Measurements from ENCODE around the gene BEGAIN.

Gene BEGAIN

GRCh38 chr14:100577986-100578431, 9.2 kb downstream of the BEGAIN start:
- Histone ChIP-seq H3F3A (ENCODE audit: control insufficient read depth, insufficient read depth) (no peaks in the 10 kb centered on the region), H3K4me2 (ENCODE audit: low read length) (no peak overlapping the region), H3K79me2 (ENCODE audit: control insufficient read depth, low read length) (no peaks in the 10 kb centered on the region), H3K9me2 (replicated peaks; ENCODE audit: control insufficient read depth, low read length) (no peaks in the 10 kb centered on the region), H4K20me1 (ENCODE audit: control insufficient read depth, insufficient read depth, low read depth, low read length) (no peaks in the 10 kb centered on the region), H3K27me3 (ENCODE audit: control insufficient read depth, low read length) (no peaks in the 10 kb centered on the region), H3K4me3 (ENCODE audit: low read length) (no peak overlapping the region), H3K9me3 (ENCODE audit: control insufficient read depth, insufficient read depth, low read length) (no peaks in the 10 kb centered on the region), H3K4me1 (ENCODE audit: control insufficient read depth, low read length) (no peaks in the 10 kb centered on the region), H3K27ac (ENCODE audit: low read depth, low read length) (no peak overlapping the region), H3K36me3 (ENCODE audit: control insufficient read depth, low read length) (no peaks in the 10 kb centered on the region)
- TF ChIP-seq CTCF (IDR thresholded peaks at IDR 0.05; ENCODE audit: low read depth, low read length, poor library complexity, severe bottlenecking), result no peak
- no peak for TF ChIP-seq EZH2phosphoT487 (IDR thresholded peaks at IDR 0.05; ENCODE audit: borderline replicate concordance, low read length)

GRCh38 chr14:100577321-100577985, 9.8 kb downstream of the BEGAIN start:
- Histone ChIP-seq H3K9me3 (ENCODE audit: control insufficient read depth, insufficient read depth, low read length) (no peaks in the 10 kb centered on the region), H4K20me1 (ENCODE audit: control insufficient read depth, insufficient read depth, low read depth, low read length) (no peaks in the 10 kb centered on the region), H3K36me3 (ENCODE audit: control insufficient read depth, low read length) (no peaks in the 10 kb centered on the region), H3K79me2 (ENCODE audit: control insufficient read depth, low read length) (no peaks in the 10 kb centered on the region), H3K27me3 (ENCODE audit: control insufficient read depth, low read length) (no peaks in the 10 kb centered on the region), H3K4me1 (ENCODE audit: control insufficient read depth, low read length) (peaks cover 5% of the 10 kb centered on the region), H3K4me2 (ENCODE audit: low read length) (no peak overlapping the region), H3F3A (ENCODE audit: control insufficient read depth, insufficient read depth) (no peaks in the 10 kb centered on the region), H3K4me3 (ENCODE audit: low read length) (no peak overlapping the region), H3K9me2 (replicated peaks; ENCODE audit: control insufficient read depth, low read length) (no peaks in the 10 kb centered on the region), H3K27ac (ENCODE audit: low read depth, low read length) (no peak overlapping the region)
- no peak for TF ChIP-seq CTCF (IDR thresholded peaks at IDR 0.05; ENCODE audit: low read depth, low read length, poor library complexity, severe bottlenecking)
- no peak for TF ChIP-seq EZH2phosphoT487 (IDR thresholded peaks at IDR 0.05; ENCODE audit: borderline replicate concordance, low read length)

DNA sequence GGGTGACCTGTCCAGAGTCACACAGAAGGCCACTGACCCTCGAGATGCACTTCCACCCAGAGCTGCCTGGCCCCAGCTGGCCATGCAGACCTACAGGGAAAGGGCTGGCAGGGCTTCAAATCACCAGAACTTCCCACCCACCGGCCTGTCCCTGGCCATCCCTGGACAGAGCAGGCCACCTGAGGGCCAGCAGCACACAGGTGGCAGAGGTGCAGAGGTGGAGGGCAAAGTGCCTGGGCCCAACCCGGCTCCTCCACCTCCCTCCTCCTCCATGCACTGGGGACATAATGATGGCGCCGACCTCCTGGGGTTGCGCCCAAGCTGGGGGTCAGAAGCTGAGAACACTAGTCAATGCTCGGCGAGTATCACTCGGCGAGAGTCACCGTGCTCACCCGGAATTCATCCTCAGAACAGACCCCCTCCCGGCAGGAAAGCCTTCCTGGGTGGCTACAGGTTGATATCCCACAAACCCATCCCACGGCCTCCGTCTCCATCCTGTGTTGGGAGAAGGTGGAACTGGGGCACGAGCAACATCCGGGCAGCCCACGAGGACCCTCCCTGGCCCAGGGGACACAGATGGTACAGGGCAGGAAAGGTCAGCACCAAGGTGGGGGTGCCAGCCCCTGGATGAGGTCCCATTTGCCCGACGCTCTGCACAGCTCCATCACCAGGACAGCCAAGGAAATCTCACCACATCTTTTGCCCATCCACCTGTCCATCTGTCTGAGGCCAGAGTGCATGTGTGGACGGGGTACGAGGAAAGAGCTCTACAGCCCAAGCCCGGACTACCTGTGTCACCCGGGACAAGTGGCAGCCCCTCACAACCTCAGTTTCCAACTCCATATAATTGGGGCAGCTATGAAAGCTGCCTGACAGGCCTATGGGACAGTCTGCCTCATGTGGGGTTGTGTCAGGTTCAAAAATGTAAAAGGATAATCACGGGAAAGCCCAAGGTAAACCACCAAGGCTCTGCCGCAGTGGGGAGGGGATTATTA, 10.8 kb downstream of the BEGAIN start:
- no peaks in the 10 kb centered on the region for H3K9me3 ChIP-seq (ENCODE audit: control insufficient read depth, insufficient read depth, low read length)
- no peaks in the 10 kb centered on the region for H3K79me2 ChIP-seq (ENCODE audit: control insufficient read depth, low read length)
- H3K4me2 ChIP-seq (ENCODE audit: low read length), result no peak overlapping the region

More for the DNA sequence above, 10.8 kb downstream of the BEGAIN start:
- Histone ChIP-seq H3K4me3 (ENCODE audit: low read length) (no peak overlapping the region), H3K9me2 (replicated peaks; ENCODE audit: control insufficient read depth, low read length) (no peaks in the 10 kb centered on the region), H3F3A (ENCODE audit: control insufficient read depth, insufficient read depth) (no peaks in the 10 kb centered on the region), H3K4me1 (ENCODE audit: control insufficient read depth, low read length) (peaks cover 7% of the 10 kb centered on the region), H4K20me1 (ENCODE audit: control insufficient read depth, insufficient read depth, low read depth, low read length) (no peaks in the 10 kb centered on the region), H3K36me3 (ENCODE audit: control insufficient read depth, low read length) (no peaks in the 10 kb centered on the region), H3K27me3 (ENCODE audit: control insufficient read depth, low read length) (no peaks in the 10 kb centered on the region), H3K27ac (ENCODE audit: low read depth, low read length) (no peak overlapping the region)
- TF ChIP-seq CTCF (IDR thresholded peaks at IDR 0.05; ENCODE audit: low read depth, low read length, poor library complexity, severe bottlenecking) (no peak), EZH2phosphoT487 (IDR thresholded peaks at IDR 0.05; ENCODE audit: borderline replicate concordance, low read length) (no peak)

Measured in DOHH2 (cell line).